GM23338 (cell line): ENCODE results near the gene PAM16. TPM values are rescaled to one million over a fixed set of nuclear protein-coding genes. Genes with fewer than 3 reads are reported as not detected.
A peak's percentile ranks its signal among the peaks of the same experiment; 100 is the strongest.

Experiments used
- ATAC-seq: fragments of 200-7000 bp; cut with Tn5 transposase; 3 replicates; pipeline ENCODE4 v1.9.1; 2020
- DNase-seq: peaks from one replicate; pipeline ENCODE4 v3.0.0-alpha.2; 2015; ENCODE audit warnings: low spot score
- H2AFZ ChIP-seq: fragments of 200-600 bp; sonication (generic); 2 replicates; pipeline ENCODE4 v1.8.0; 2016; ENCODE audit warnings: antibody characterized with exemption, mild to moderate bottlenecking, moderate library complexity
- H3F3A ChIP-seq: fragments of 200-600 bp; sonication (generic); replicated peaks from 2 replicates; pipeline ENCODE4 v1.8.0; 2017; ENCODE audit warnings: antibody characterized with exemption, mixed run types, low read depth
- H3K27ac ChIP-seq: fragments of 200-600 bp; sonication (generic); 2 replicates; pipeline ENCODE4 v1.6.1; 2016; ENCODE audit warnings: low read depth
- H3K27me3 ChIP-seq: fragments of 200-600 bp; sonication (generic); 2 replicates; pipeline ENCODE4 v1.8.0; 2016; ENCODE audit warnings: mild to moderate bottlenecking, mixed run types, moderate library complexity; ENCODE audit not compliant: insufficient read depth
- H3K36me3 ChIP-seq: fragments of 200-600 bp; sonication (generic); 2 replicates; pipeline ENCODE4 v1.8.0; 2016; ENCODE audit warnings: mild to moderate bottlenecking; ENCODE audit not compliant: insufficient read depth
- H3K4me1 ChIP-seq: fragments of 200-600 bp; sonication (generic); 2 replicates; pipeline ENCODE4 v1.8.0; 2016; ENCODE audit warnings: mild to moderate bottlenecking, moderate library complexity; ENCODE audit not compliant: insufficient read depth
- H3K4me2 ChIP-seq: fragments of 200-600 bp; sonication (generic); 2 replicates; pipeline ENCODE4 v1.7.1; 2017; ENCODE audit warnings: mixed run types
- H3K4me3 ChIP-seq: fragments of 200-600 bp; sonication (generic); 2 replicates; pipeline ENCODE4 v1.6.1; 2016; ENCODE audit warnings: mixed run types
- H3K79me2 ChIP-seq: fragments of 200-600 bp; sonication (generic); replicated peaks from 2 replicates; pipeline ENCODE4 v1.8.0; 2017; ENCODE audit warnings: mild to moderate bottlenecking; ENCODE audit not compliant: insufficient read depth
- H3K9me2 ChIP-seq: fragments of 200-600 bp; sonication (generic); 2 replicates; pipeline ENCODE4 v1.8.0; 2017; ENCODE audit not compliant: insufficient read depth
- H4K20me1 ChIP-seq: fragments of 200-600 bp; sonication (generic); replicated peaks from 2 replicates; pipeline ENCODE4 v1.8.0; 2017; ENCODE audit warnings: mild to moderate bottlenecking; ENCODE audit not compliant: insufficient read depth
- H3K27ac Mint-ChIP-seq: 2 replicates; pipeline ENCODE4 v1.8.0; 2020; ENCODE audit warnings: inconsistent platforms, mild to moderate bottlenecking, moderate library complexity, mixed read lengths
- H3K27me3 Mint-ChIP-seq: 3 replicates; pipeline ENCODE4 v1.8.0; 2022; ENCODE audit warnings: low read depth, mild to moderate bottlenecking, moderate library complexity, mixed read lengths, inconsistent platforms; ENCODE audit not compliant: insufficient read depth, poor library complexity
- H3K36me3 Mint-ChIP-seq: 3 replicates; pipeline ENCODE4 v1.8.0; 2021; ENCODE audit warnings: low read depth, mild to moderate bottlenecking, inconsistent platforms, moderate library complexity, mixed read lengths
- H3K4me1 Mint-ChIP-seq: 3 replicates; pipeline ENCODE4 v1.8.0; 2020; ENCODE audit warnings: mild to moderate bottlenecking, inconsistent platforms, mixed read lengths
- H3K4me3 Mint-ChIP-seq: 3 replicates; pipeline ENCODE4 v1.8.0; 2021; ENCODE audit warnings: moderate library complexity, mild to moderate bottlenecking, inconsistent platforms, mixed read lengths
- H3K9me3 Mint-ChIP-seq: 3 replicates; pipeline ENCODE4 v1.8.0; 2020; ENCODE audit warnings: moderate library complexity, mild to moderate bottlenecking, inconsistent platforms, mixed read lengths
- EZH2phosphoT487 ChIP-seq: fragments of 200-600 bp; sonication (generic); IDR thresholded peaks from one replicate; pipeline ENCODE4 v1.8.1; 2018; ENCODE audit warnings: antibody characterized with exemption; ENCODE audit not compliant: unreplicated experiment
- JUNB ChIP-seq: IDR thresholded peaks from one replicate; pipeline ENCODE4 v1.6.1; 2016; ENCODE audit warnings: antibody characterized with exemption; ENCODE audit not compliant: unreplicated experiment
- NANOG ChIP-seq: IDR thresholded peaks from 2 replicates; pipeline ENCODE4 v1.6.1; 2016; ENCODE audit warnings: antibody characterized with exemption, borderline replicate concordance
- POLR2AphosphoS5 ChIP-seq: IDR thresholded peaks from 2 replicates; pipeline ENCODE4 v1.6.1; 2016; ENCODE audit warnings: antibody characterized with exemption, low read depth
- STAT1 ChIP-seq: IDR thresholded peaks from one replicate; pipeline ENCODE4 v1.6.1; 2016; ENCODE audit warnings: antibody characterized with exemption; ENCODE audit not compliant: unreplicated experiment
- polyA plus RNA-seq: library from polyadenylated mRNA; unstranded; fragments of >200 nt; fragmentation: Nextera tagmentation; extraction: Ambion mirVana; gene quantifications from 2 replicates; pipeline ENCODE4 v1.2.1, GENCODE V29; 2016
- total RNA-seq: library from RNA; depleted of rRNA; stranded (reverse); fragments of >200 nt; shearing (Covaris generic); gene quantifications from 2 replicates; pipeline ENCODE4 v1.2.3, GENCODE V29; 2014
- TF ChIP-seq, protein P1 (sequence below), 2 experiments: fragments of 200-600 bp in 1 of 2; sonication (generic) in 1 of 2; conservative IDR thresholded peaks; 2 replicates each; pipeline versions ENCODE4 v1.5.1 to v1.6.1; 2016 to 2017; ENCODE audit warnings: antibody characterized with exemption in 2 of 2, low read depth in 2 of 2, mild to moderate bottlenecking in 2 of 2, moderate library complexity in 1 of 2
- TF ChIP-seq, protein P2 (sequence below): IDR thresholded peaks from 2 replicates; pipeline ENCODE4 v1.6.1; 2016; ENCODE audit warnings: antibody characterized with exemption

PAM16 gene
- total and polyA plus RNA-seq, 2 experiments from 2014 or later, result 84.1 to 283 TPM

DNA sequence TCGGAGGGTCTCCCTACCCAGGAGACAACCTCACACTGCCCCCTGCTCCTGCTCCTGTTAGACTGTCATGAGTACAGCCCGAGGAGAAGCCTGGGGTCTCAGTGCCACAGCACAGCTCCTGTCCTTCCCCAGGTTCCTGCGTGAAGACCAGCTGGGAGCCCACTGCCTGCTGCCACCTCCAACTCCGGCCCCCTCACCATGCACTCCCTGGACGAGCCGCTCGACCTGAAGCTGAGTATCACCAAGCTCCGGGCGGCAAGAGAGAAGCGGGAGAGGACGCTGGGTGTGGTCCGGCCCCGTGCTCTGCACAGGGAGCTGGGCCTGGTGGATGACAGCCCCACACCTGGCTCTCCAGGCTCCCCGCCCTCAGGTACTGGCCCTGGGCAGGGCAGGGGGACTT is 19.0 kb downstream of the PAM16 start:
- DNase-seq (no peak), ATAC-seq (no peak)
- no peaks in the 10 kb centered on the region for H3K36me3 ChIP-seq
- no peaks in the 10 kb centered on the region for H3K9me2 ChIP-seq
- no peaks in the 10 kb centered on the region for H3K27me3 ChIP-seq
- no peak overlapping the region for H3K27ac ChIP-seq
- H3F3A ChIP-seq, result peaks cover 20% of the 10 kb centered on the region; the same call in 1 of the 2 replicates
- H3K27ac Mint-ChIP-seq, result no peak overlapping the region
- peaks cover 14% of the 10 kb centered on the region for H3K36me3 Mint-ChIP-seq
- H3K4me1 ChIP-seq, result peaks cover 10% of the 10 kb centered on the region
- peaks cover 7% of the 10 kb centered on the region for H3K27me3 Mint-ChIP-seq
- no peak for TF ChIP-seq EZH2phosphoT487
- TF ChIP-seq, protein P1, sequence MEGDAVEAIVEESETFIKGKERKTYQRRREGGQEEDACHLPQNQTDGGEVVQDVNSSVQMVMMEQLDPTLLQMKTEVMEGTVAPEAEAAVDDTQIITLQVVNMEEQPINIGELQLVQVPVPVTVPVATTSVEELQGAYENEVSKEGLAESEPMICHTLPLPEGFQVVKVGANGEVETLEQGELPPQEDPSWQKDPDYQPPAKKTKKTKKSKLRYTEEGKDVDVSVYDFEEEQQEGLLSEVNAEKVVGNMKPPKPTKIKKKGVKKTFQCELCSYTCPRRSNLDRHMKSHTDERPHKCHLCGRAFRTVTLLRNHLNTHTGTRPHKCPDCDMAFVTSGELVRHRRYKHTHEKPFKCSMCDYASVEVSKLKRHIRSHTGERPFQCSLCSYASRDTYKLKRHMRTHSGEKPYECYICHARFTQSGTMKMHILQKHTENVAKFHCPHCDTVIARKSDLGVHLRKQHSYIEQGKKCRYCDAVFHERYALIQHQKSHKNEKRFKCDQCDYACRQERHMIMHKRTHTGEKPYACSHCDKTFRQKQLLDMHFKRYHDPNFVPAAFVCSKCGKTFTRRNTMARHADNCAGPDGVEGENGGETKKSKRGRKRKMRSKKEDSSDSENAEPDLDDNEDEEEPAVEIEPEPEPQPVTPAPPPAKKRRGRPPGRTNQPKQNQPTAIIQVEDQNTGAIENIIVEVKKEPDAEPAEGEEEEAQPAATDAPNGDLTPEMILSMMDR (conservative IDR thresholded peaks at IDR 0.05; ENCODE audit: low read depth in 2 of 2), result no peak
- TF ChIP-seq, protein P2, sequence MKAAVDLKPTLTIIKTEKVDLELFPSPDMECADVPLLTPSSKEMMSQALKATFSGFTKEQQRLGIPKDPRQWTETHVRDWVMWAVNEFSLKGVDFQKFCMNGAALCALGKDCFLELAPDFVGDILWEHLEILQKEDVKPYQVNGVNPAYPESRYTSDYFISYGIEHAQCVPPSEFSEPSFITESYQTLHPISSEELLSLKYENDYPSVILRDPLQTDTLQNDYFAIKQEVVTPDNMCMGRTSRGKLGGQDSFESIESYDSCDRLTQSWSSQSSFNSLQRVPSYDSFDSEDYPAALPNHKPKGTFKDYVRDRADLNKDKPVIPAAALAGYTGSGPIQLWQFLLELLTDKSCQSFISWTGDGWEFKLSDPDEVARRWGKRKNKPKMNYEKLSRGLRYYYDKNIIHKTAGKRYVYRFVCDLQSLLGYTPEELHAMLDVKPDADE, result no peak
- no peak for TF ChIP-seq STAT1
- TF ChIP-seq POLR2AphosphoS5, result no peak
- no peak for TF ChIP-seq JUNB
- peaks cover 36% of the 10 kb centered on the region for H3K79me2 ChIP-seq
- no peak overlapping the region for H3K4me3 Mint-ChIP-seq
- H3K4me2 ChIP-seq, result no peak overlapping the region
- no peak overlapping the region for H3K4me3 ChIP-seq
- H2AFZ ChIP-seq, result no peak overlapping the region
- no peaks in the 10 kb centered on the region for H3K9me3 Mint-ChIP-seq
- no peaks in the 10 kb centered on the region; the same call in 1 of the 2 replicates for H4K20me1 ChIP-seq
- H3K4me1 Mint-ChIP-seq, result peaks cover 11% of the 10 kb centered on the region

DNA sequence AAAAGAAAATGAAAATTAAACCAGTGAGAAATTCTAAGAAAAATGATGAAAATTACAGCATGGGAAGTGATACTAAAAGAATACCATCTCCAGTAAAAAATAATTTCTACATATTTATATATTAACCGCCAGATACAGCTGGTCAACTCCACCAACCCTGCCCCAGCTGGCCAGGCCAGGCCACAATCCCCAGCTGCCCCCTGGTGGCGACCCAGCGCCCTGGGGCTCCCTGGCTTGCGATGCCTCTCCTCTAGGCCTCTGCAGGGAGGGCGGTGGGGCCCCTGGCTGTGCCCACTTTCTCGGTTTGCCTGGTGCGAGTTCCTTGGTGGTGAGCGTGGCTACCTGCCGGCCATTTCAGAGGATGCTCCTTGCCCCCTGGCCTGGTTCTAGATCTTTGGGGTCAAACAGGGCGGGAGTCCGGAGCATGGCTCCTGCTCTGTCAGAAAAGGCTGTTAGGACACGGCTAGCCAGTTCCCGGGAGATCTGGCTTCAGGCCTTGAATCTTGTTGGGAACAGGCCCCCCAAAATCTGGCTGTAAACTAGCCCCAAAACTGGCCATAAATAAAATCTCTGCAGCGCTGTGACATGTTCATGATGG is 20.7 kb downstream of the PAM16 start:
- Histone ChIP-seq H3K9me2 (no peaks in the 10 kb centered on the region), H3K27me3 (no peaks in the 10 kb centered on the region), H3K4me2 (no peak overlapping the region), H3F3A (peaks cover 15% of the 10 kb centered on the region; the same call in 1 of the 2 replicates), H3K4me3 (no peak overlapping the region), H2AFZ (no peak overlapping the region), H3K27ac (0 out of 2 replicates have a peak overlapping the region, but pooled peaks have one; percentile 32), H3K4me1 (peaks cover 14% of the 10 kb centered on the region), H3K36me3 (no peaks in the 10 kb centered on the region), H3K79me2 (peaks cover 50% of the 10 kb centered on the region), H4K20me1 (no peaks in the 10 kb centered on the region; the same call in 1 of the 2 replicates)
- peak; percentile 79 for DNase-seq
- ATAC-seq, result peak; percentile 51
- Mint-ChIP-seq H3K4me1 (peaks cover 11% of the 10 kb centered on the region), H3K4me3 (no peak overlapping the region), H3K27me3 (peaks cover 9% of the 10 kb centered on the region), H3K9me3 (no peaks in the 10 kb centered on the region), H3K36me3 (peaks cover 9% of the 10 kb centered on the region), H3K27ac (no peak overlapping the region)
- no peak for TF ChIP-seq NANOG
- TF ChIP-seq, protein P1 (conservative IDR thresholded peaks at IDR 0.05; ENCODE audit: low read depth in 2 of 2), result peak; percentile 91 to 96
